Measurements from ENCODE around the gene AMOTL2. TPM values are rescaled to one million over a fixed set of nuclear protein-coding genes. Genes with fewer than 3 reads are reported as not detected.

The AMOTL2 gene
- total RNA-seq, 1 donor from 2014 or later = 281 TPM

- Mint-ChIP-seq H3K4me3 (no peak overlapping the region), H3K9me3 (peaks cover 8% of the 10 kb centered on the region), H3K36me3 (peaks cover 6% of the 10 kb centered on the region), H3K27ac (peak overlapping the region; percentile 99), H3K4me1 (peaks cover 52% of the 10 kb centered on the region), H3K27me3 (ENCODE audit: low read depth) (no peaks in the 10 kb centered on the region)
- TF ChIP-seq CTCF (IDR thresholded peaks at IDR 0.05; ENCODE audit: unreplicated experiment) = no peak
- peak; percentile 12 to 36 for DNase-seq (ENCODE audit: low spot score in 2 of 2, unreplicated experiment in 2 of 2)
Measured at GRCh38 chr3:134376385-134376765, 2.1 kb upstream of the AMOTL2 start.

- Mint-ChIP-seq H3K27me3 (ENCODE audit: low read depth) (no peaks in the 10 kb centered on the region), H3K27ac (peak overlapping the region; percentile 99), H3K36me3 (peaks cover 8% of the 10 kb centered on the region), H3K9me3 (peaks cover 6% of the 10 kb centered on the region), H3K4me3 (peak overlapping the region; percentile 94), H3K4me1 (peaks cover 52% of the 10 kb centered on the region)
- no peak for TF ChIP-seq CTCF (IDR thresholded peaks at IDR 0.05; ENCODE audit: unreplicated experiment)
- peak in 1 of 2 experiments; percentile 38 for DNase-seq (ENCODE audit: low spot score in 2 of 2, unreplicated experiment in 2 of 2)
Measured at GRCh38 chr3:134375582-134376384, 1.5 kb upstream of the AMOTL2 start.

GRCh38 chr3:134374791-134375581 is 739 bp upstream of the AMOTL2 start:
- Mint-ChIP-seq H3K27me3 (ENCODE audit: low read depth) (no peaks in the 10 kb centered on the region), H3K4me3 (peak overlapping the region; percentile 94), H3K27ac (peak overlapping the region; percentile 99), H3K36me3 (peaks cover 9% of the 10 kb centered on the region), H3K9me3 (no peaks in the 10 kb centered on the region), H3K4me1 (peaks cover 57% of the 10 kb centered on the region)
- peak in 1 of 2 experiments; percentile 33 for DNase-seq (ENCODE audit: low spot score in 2 of 2, unreplicated experiment in 2 of 2)
- no peak for TF ChIP-seq CTCF (IDR thresholded peaks at IDR 0.05; ENCODE audit: unreplicated experiment)

- Mint-ChIP-seq H3K4me1 (peaks cover 72% of the 10 kb centered on the region), H3K4me3 (peak overlapping the region; percentile 94), H3K27ac (peak overlapping the region; percentile 99), H3K9me3 (no peaks in the 10 kb centered on the region), H3K36me3 (peaks cover 23% of the 10 kb centered on the region), H3K27me3 (ENCODE audit: low read depth) (no peaks in the 10 kb centered on the region)
- peak; percentile 72 to 83 for DNase-seq (ENCODE audit: low spot score in 2 of 2, unreplicated experiment in 2 of 2)
- no peak for TF ChIP-seq CTCF (IDR thresholded peaks at IDR 0.05; ENCODE audit: unreplicated experiment)
Measured at GRCh38 chr3:134373271-134374104, 759 bp downstream of the AMOTL2 start.
